Activated CD4-positive, alpha-beta T cell treated with anti-CD3 and anti-CD28 coated beads for 4 hours (primary cell): ENCODE results near the gene ACOXL.
"Not testable (repeated sequence)": the region's sequence is repeated elsewhere in the genome, so short reads cannot be mapped to it uniquely, and the experiment has no call there.

Source experiments
- DNase-seq, 2 donors: peaks; one replicate each; pipeline ENCODE4 v3.0.0-alpha.2; 2020

The ACOXL gene

GRCh38 chr2:110836671-110837070, 104.3 kb downstream of the ACOXL start:
- no peak for DNase-seq

DNA sequence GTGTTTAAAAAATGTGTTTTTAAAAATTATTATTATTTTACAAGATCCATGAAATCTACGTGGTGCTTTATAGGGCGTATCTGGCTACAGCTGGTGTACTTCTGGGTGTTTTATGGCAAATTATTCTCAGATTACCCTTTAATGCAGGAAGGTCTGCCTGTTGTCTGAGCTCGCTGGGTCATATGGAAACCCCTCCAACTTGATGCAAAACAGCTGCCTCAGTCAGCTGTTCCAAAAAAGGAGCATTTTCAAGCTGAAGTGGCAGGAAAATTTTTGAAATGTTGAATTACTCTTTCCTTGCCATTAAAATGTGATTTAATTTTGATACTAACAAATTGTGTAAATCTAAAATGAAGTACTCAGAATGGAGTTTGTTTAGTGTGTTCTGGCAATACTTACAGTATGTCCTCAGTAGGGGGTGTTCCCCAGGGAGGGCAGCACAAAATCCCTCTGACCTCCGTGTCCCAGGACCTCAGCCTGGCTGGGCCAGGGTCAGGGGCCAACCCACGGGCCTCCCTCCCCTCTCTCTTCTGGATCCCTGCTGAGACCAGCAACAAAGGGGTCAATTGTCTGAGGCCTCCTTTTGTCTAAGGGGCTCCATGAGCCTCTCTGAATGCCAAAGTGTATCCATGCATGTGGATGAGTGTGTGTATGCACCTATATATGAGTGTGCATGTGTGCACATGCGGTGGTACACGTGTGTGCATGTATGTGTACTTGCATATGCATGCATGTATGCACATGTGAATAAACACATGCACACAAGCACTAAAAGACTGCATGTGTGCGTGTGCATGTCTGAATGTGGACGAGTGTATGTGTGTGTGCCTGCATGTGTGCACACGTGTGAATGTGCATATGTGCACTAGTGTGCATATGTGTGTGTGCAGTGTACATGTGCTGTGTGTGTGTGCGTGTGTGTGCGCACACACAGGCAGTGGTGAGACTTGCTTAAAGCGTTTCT, 105.4 kb downstream of the ACOXL start:
- DNase-seq = no peak

- DNase-seq = no peak
Observed at GRCh38 chr2:110838657-110839384, 106.4 kb downstream of the ACOXL start.

DNA sequence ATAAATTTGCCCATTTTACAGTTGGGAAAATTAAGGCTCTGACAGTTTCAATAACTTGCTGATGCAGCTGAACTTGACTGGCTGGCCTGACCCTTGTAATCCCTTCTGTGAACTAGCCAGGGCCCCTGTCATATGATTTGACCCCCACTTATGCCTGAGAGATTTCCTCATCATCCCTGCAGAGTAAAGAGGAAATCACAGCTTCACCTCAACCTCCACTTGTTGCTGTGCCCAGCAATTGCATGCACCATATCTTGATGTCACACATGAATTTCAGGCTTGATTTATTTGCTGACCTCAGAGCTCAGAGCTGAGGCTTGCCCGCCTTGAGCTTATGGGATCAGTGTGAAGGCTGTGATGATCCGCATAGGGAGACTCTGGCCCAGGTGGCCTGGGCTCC, 108.1 kb downstream of the ACOXL start:
- DNase-seq = no peak

DNA sequence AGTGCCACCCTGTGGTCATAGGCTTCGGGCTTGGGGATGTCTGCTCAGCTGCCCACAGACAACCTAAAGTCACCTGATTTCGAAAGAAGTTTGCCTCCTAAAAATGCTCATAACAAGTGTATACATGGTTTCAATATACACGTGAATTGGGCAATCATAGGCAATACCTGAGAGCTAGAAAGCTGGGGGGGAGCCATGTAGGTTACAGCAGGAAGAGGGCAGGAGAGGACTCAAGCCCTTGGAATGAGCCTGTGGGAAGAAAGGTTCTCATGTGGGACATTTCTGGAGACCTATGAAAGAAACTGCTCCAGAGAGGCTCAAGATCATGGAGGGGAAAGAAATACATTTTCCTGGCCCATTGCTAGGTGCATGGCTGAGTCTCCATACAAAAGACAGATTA, 109.7 kb downstream of the ACOXL start:
- no peak for DNase-seq

DNA sequence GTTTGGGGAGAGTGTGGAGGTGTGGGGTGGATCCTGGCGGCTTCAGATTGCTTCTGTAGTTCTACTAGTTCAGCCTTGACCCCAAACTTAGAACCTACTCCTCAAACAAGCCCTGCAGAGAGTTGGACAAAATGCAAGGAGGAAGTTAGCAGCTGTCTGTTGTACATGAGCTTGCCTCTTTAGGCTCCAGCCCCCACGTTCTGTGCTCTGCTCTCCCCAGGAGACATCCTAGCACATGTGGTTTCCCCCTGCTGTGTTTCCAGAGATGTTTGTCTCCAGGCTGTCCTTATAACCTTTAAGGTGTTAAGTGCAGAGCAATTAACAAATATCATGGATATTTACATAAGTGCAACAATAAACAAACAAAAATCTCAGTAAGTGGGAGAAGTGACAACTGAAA, 111.1 kb downstream of the ACOXL start:
- DNase-seq = no peak

DNA sequence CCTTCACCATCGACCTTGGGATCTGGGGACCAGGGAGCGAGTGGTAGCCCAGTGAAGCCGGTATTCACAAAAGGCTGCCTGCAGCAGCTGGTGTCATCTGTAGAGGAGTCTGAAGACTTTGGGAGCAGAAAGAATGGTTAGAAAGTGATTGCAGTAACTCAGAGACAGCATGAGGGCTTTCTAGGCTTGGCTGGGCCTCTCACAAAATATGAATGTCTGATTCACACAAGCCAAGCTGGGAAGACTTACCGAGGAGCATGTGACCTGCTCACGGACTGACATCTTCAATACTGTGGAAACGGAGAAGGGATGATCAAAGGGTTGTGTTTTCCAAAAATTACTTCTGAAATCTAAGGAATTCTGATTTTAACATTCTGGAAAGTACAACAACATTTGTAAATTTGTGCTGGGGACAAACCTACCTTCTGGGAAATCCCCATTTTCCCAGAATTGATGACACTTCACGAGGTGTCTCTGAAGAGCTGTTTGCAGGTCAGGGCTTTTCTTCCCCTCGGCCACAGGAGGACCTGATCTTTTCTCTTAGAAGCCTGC, 111.7 kb downstream of the ACOXL start:
- DNase-seq = no peak

DNA sequence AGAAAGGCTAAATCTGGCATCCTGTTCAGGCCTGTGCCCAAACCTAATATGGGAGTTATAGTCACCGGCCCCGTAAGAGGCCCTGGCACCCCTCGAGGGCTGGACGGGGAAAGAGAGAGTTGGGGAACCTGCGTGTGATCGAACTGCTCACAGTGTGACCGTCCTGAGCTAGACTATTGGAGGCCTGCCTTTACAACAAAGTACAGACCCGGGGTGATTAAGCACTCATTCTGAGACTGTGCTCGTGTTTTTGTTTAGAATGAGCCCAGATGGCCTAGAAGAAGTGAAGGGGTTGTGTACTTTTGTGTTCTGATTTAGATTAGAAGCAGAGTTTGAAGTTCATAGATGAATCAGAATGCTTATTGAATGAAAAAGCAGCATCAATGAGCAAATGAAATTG, 115.3 kb downstream of the ACOXL start:
- DNase-seq = no peak

DNA sequence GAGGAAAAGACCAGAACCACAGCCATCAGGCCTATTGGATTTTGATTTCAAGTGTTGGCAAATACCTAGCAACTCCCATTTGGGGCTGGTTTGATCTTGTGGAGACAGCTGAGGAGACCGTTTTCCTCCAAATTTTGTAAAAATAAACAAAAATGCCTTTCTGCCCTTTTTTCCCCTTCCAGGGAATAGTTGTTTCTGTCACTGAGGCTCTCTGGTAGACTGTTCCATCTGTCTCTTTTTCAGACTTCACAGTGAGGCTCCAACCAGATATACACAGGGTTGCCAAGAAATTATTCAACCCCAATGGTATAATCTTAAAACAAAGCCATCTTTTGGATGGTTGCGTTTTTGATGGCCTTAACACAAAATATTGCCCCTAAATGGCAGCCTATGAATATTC, 115.7 kb downstream of the ACOXL start:
- DNase-seq = no peak

DNA sequence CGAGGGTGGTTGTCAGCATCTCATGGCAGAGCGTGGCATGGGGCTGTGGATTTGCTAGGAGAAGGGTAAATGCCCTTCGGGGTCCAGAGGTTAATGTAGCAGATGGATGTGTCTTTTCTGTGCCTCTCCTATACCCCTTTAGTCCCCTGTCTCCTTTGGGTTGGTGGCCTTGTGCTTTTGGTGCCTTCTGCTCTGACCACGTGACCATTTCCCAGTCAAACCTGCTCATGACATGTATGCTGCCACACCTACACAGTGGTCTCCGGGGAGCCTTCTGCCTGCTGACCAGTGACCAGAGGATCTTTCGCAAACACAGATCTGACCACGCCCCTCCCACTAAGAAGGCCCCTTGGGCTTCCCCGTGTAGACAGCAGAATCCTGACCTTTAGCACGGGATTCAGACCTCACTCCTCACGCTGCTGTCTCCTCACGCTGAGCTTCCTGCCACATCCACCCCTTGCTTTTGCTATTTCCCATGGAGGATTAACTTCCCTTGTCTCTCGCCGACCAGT, 116.2 kb downstream of the ACOXL start:
- no peak for DNase-seq

DNA sequence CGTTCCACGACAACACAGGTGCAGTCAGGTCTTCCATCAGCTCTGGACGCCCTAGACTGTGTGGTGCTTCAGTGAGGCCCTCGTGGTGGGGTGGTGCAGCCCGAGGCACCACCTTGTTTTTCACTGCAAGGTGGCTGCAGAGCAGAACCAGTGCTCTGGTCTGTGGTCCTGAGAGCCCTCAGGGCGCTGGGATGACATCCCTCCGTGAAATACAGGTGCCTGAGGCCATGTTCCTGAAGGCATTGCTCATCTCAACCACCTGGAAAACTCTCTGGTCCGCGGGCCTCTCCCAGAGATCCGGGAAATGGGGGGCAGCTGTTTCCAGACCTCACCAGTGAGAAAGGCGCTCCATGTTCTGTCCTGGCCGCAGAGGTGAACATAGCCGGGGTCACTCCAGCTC, 119.2 kb downstream of the ACOXL start:
- DNase-seq = no peak

GRCh38 chr2:110852051-110852450, 119.7 kb downstream of the ACOXL start:
- DNase-seq = no peak

GRCh38 chr2:110852541-110853263, 120.3 kb downstream of the ACOXL start:
- DNase-seq = peak in 1 of 2 donors; percentile 32

DNA sequence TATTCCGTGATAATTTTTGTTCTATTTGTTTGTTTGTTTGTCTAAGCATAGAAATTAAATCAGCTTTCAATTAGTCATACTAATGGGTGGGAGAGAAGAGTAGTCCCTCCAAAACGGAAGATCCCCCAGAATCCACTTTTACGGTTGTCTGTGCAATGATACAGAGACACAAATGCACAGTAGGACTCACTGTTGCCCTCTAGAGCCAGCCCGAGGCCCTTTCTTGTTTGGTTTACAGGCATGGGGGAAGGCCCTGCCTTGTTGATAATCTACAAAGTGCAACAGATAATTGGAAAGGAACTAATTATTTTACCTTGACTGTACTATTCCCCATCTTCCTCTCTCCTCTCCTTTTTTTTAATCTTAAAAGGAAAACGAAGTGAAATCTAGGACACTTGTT, 121.1 kb downstream of the ACOXL start:
- peak; percentile 25 to 60 for DNase-seq

- DNase-seq = no peak
Observed at GRCh38 chr2:110853948-110854347, 121.6 kb downstream of the ACOXL start.

GRCh38 chr2:110854355-110855081, 122.1 kb downstream of the ACOXL start:
- DNase-seq = no peak

GRCh38 chr2:110855841-110856240, 123.5 kb downstream of the ACOXL start:
- not testable (repeated sequence) for DNase-seq

- peak; percentile 56 to 60 for DNase-seq
Observed at GRCh38 chr2:110858135-110858725, 125.9 kb downstream of the ACOXL start.

DNA sequence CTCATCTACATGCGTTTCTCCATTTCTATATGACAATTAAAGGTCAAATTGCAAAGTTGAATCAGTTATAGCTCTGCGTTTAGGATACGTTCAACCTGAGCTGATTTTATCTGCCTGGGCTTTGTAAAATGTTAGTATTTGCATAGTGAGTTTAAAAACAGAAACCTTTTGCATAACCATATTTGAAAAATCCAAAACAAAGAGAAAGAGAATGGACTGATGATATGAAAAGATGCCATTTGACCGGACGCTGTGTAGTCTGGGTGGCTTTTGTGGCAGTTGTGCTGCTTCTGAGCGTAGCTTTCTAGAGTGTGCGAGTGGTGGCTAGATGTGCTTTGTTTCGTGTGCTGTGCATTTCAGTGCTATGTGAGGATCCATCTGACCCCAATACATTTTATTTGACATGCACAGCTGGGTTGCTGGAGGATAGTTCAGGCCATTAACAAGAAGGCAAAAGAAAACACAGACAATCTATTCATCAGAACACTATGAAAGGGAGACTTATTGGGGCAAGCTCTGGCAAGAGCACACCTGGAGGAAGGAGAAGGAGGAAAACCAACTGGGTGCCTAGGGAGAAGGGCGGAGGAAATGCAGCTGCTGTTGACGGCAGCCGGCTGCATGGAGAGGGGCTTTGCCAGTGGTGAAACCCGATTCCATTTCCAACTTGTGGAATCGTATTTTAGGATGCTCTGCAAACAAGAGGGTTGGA, 126.8 kb downstream of the ACOXL start:
- no peak for DNase-seq

GRCh38 chr2:110860630-110861029, 128.3 kb downstream of the ACOXL start:
- no peak for DNase-seq
